ENCODE results near the gene ASGR2. TPM values are rescaled to one million over a fixed set of nuclear protein-coding genes. Genes with fewer than 3 reads are reported as not detected.
"Not testable (repeated sequence)": the region's sequence is repeated elsewhere in the genome, so short reads cannot be mapped to it uniquely, and the experiment has no call there.

The ASGR2 gene
- total RNA-seq, 4 donors from 2014 or later = 0.32 TPM; not detected in 3

- WGBS, 2 donors (ENCODE audit: low coverage in 1 of 2) = 88 to 93% methylated on average over 1 of the region's 1 CpG
- Histone ChIP-seq H3K36me3 (no peaks in the 10 kb centered on the region), H3K4me1 (no peaks in the 10 kb centered on the region), H3K27me3 (peaks cover under 1% of the 10 kb centered on the region), H3K4me3 (no peak overlapping the region), H3K9me3 (no peaks in the 10 kb centered on the region), H3K27ac (no peak overlapping the region)
- TF ChIP-seq POLR2A (IDR thresholded peaks at IDR 0.05) (no peak), EP300 (IDR thresholded peaks at IDR 0.05; ENCODE audit: low read depth) (no peak), POLR2AphosphoS5 (IDR thresholded peaks at IDR 0.05) (no peak), CTCF (IDR thresholded peaks at IDR 0.05) (no peak)
- intact Hi-C loops (cut with DNase I; ENCODE audit: low total_unique reads) = no loop called here
- no peak for DNase-seq
- in situ Hi-C loops (cut with MboI; ENCODE audit: low pct_ligation_motif_present in 1 of 4, low pct_unique_long_range_greater_than_20kb in 1 of 4, low sequenced_read_pairs in 3 of 4) = no loop called here
Observed at GRCh38 chr17:7095625-7096024, 19.0 kb downstream of the ASGR2 start.

DNA sequence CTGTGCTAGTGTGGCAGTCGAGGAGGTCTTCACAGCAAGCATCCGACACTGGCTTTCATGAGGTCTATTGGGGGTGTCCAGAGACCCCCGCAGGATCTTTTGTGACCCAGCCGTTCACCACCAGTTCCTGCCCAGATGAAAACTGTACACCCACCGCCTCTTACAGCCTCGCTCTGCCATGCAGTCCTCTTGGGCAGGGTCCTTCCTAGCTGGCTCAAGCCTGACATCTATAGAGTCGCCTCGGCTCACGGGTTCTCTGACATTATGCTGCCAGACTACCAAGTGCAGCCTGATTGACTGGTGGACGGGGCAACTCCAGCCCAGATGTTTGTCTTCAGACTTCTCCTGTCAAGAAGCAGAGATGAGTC is 20.0 kb downstream of the ASGR2 start:
- Histone ChIP-seq H3K27me3 (peaks cover 8% of the 10 kb centered on the region), H3K27ac (peak overlapping the region in 1 of 4 donors; percentile 6), H3K4me1 (no peaks in the 10 kb centered on the region), H3K4me3 (no peak overlapping the region), H3K36me3 (no peaks in the 10 kb centered on the region), H3K9me3 (no peaks in the 10 kb centered on the region)
- in situ Hi-C loops (cut with MboI; ENCODE audit: low pct_ligation_motif_present in 1 of 4, low pct_unique_long_range_greater_than_20kb in 1 of 4, low sequenced_read_pairs in 3 of 4) (no loop called here), intact Hi-C loops (cut with DNase I; ENCODE audit: low total_unique reads) (no loop called here)
- no peak for DNase-seq
- WGBS, 2 donors (ENCODE audit: low coverage in 1 of 2) = 87% methylated on average over 10 of the region's 10 CpGs; no CpG with 5 or more reads in 1 of the 2 donors
- no peak for TF ChIP-seq POLR2A (IDR thresholded peaks at IDR 0.05)
- TF ChIP-seq POLR2AphosphoS5 (IDR thresholded peaks at IDR 0.05) = no peak
- no peak for TF ChIP-seq EP300 (IDR thresholded peaks at IDR 0.05; ENCODE audit: low read depth)
- no peak for TF ChIP-seq CTCF (IDR thresholded peaks at IDR 0.05)

- H3K27ac ChIP-seq; intact Hi-C loops (cut with DNase I; ENCODE audit: low total_unique reads); H3K36me3 ChIP-seq; H3K9me3 ChIP-seq; DNase-seq; H3K4me3 ChIP-seq; in situ Hi-C loops (cut with MboI; ENCODE audit: low pct_ligation_motif_present in 1 of 4, low pct_unique_long_range_greater_than_20kb in 1 of 4, low sequenced_read_pairs in 3 of 4); H3K4me1 ChIP-seq: not testable (repeated sequence)
- WGBS, 2 donors (ENCODE audit: low coverage in 1 of 2) = 79 to 81% methylated on average over 11 to 25 of the region's 28 CpGs
- peaks cover 15% of the 10 kb centered on the region for H3K27me3 ChIP-seq
Observed at GRCh38 chr17:7091311-7092005, 23.2 kb downstream of the ASGR2 start.

- H3K27ac ChIP-seq; H3K36me3 ChIP-seq; DNase-seq; in situ Hi-C loops (cut with MboI; ENCODE audit: low pct_ligation_motif_present in 1 of 4, low pct_unique_long_range_greater_than_20kb in 1 of 4, low sequenced_read_pairs in 3 of 4); intact Hi-C loops (cut with DNase I; ENCODE audit: low total_unique reads); H3K4me3 ChIP-seq; H3K9me3 ChIP-seq; H3K4me1 ChIP-seq: not testable (repeated sequence)
- 88 to 100% methylated on average over 3 to 6 of the region's 6 CpGs for WGBS, 2 donors (ENCODE audit: low coverage in 1 of 2)
- H3K27me3 ChIP-seq = peaks cover 30% of the 10 kb centered on the region
Observed at GRCh38 chr17:7089570-7089969, 25.1 kb downstream of the ASGR2 start.

- DNase-seq; intact Hi-C loops (cut with DNase I; ENCODE audit: low total_unique reads); H3K4me1 ChIP-seq; H3K9me3 ChIP-seq; H3K36me3 ChIP-seq; H3K4me3 ChIP-seq; in situ Hi-C loops (cut with MboI; ENCODE audit: low pct_ligation_motif_present in 1 of 4, low pct_unique_long_range_greater_than_20kb in 1 of 4, low sequenced_read_pairs in 3 of 4); H3K27ac ChIP-seq: not testable (repeated sequence)
- 38 to 48% methylated on average over 3 to 4 of the region's 4 CpGs for WGBS, 2 donors (ENCODE audit: low coverage in 1 of 2)
- H3K27me3 ChIP-seq = peaks cover 30% of the 10 kb centered on the region
Observed at GRCh38 chr17:7088442-7088841, 26.2 kb downstream of the ASGR2 start.

DNA sequence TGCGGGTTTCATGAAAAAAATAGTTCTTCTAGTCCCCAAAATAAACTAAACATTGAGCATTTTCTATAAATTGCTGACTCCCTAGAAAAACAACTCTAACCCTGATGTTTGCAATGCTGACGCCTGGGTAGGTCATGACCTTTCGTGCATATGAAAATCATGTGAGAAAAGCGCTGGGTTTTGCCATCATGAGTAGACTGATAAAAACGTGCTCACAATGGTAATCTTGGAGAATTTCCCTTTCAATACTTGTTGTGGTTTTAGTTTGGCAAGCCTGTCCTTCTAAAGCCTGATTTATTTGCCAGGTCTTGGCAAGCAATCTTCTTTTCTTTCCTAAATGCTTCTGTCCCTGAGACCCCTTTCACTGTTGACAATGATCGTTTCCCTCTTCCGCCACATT is 30.5 kb downstream of the ASGR2 start:
- 44 to 49% methylated on average over 7 of the region's 7 CpGs for WGBS, 2 donors (ENCODE audit: low coverage in 1 of 2)
- intact Hi-C loops (cut with DNase I; ENCODE audit: low total_unique reads) (no loop called here), in situ Hi-C loops (cut with MboI; ENCODE audit: low pct_ligation_motif_present in 1 of 4, low pct_unique_long_range_greater_than_20kb in 1 of 4, low sequenced_read_pairs in 3 of 4) (no loop called here)
- TF ChIP-seq POLR2AphosphoS5 (IDR thresholded peaks at IDR 0.05) (no peak), CTCF (IDR thresholded peaks at IDR 0.05) (no peak), POLR2A (IDR thresholded peaks at IDR 0.05) (no peak)
- Histone ChIP-seq H3K27ac (no peak overlapping the region), H3K27me3 (peaks cover 19% of the 10 kb centered on the region), H3K4me1 (no peaks in the 10 kb centered on the region), H3K36me3 (no peaks in the 10 kb centered on the region), H3K4me3 (no peak overlapping the region), H3K9me3 (no peaks in the 10 kb centered on the region)
- DNase-seq = no peak

Data from transverse colon (tissue), 4 donors.